H9 (cell line): Measurements from ENCODE around the gene ANKRD11. TPM values are rescaled to one million over a fixed set of nuclear protein-coding genes. Genes with fewer than 3 reads are reported as not detected.

Experiments
- DNase-seq: peaks from one replicate; pipeline ENCODE4 v3.0.0-alpha.2; 2017
- H2AFZ ChIP-seq: one replicate; pipeline ENCODE4 v1.6.1; 2013; ENCODE audit warnings: mild to moderate bottlenecking, low read length, control low read depth, moderate library complexity
- H2AK5ac ChIP-seq: 2 replicates; pipeline ENCODE4 v1.6.1; 2013; ENCODE audit warnings: low read length, control low read depth, mixed read lengths; ENCODE audit not compliant: insufficient read length
- H2BK120ac ChIP-seq: one replicate; pipeline ENCODE4 v1.6.1; 2013; ENCODE audit warnings: low read depth, mild to moderate bottlenecking, low read length, control low read depth, inconsistent platforms; ENCODE audit not compliant: poor library complexity, severe bottlenecking
- H2BK12ac ChIP-seq: 2 replicates; pipeline ENCODE4 v1.6.1; 2013; ENCODE audit warnings: low read length, control low read depth, mixed read lengths, low read depth; ENCODE audit not compliant: insufficient read length
- H2BK15ac ChIP-seq: 2 replicates; pipeline ENCODE4 v1.6.1; 2013; ENCODE audit warnings: low read depth, low read length, control low read depth
- H2BK20ac ChIP-seq: one replicate; pipeline ENCODE4 v1.6.1; 2013; ENCODE audit warnings: low read depth, mild to moderate bottlenecking, low read length, control low read depth, inconsistent platforms; ENCODE audit not compliant: poor library complexity, severe bottlenecking
- H2BK5ac ChIP-seq: 2 replicates; pipeline ENCODE4 v1.6.1; 2013; ENCODE audit warnings: low read length, control low read depth, mixed read lengths; ENCODE audit not compliant: insufficient read length
- H3K14ac ChIP-seq: 2 replicates; pipeline ENCODE4 v1.6.1; 2013; ENCODE audit warnings: low read length, control low read depth; ENCODE audit not compliant: insufficient read depth
- H3K18ac ChIP-seq: 2 replicates; pipeline ENCODE4 v1.6.1; 2013; ENCODE audit warnings: low read depth, mild to moderate bottlenecking, mixed read lengths, low read length, control low read depth; ENCODE audit not compliant: insufficient read length
- H3K23ac ChIP-seq: 2 replicates; pipeline ENCODE4 v1.6.1; 2013; ENCODE audit warnings: low read length, control low read depth, mixed read lengths, low read depth; ENCODE audit not compliant: insufficient read length
- H3K23me2 ChIP-seq: 2 replicates; pipeline ENCODE4 v1.6.1; 2013; ENCODE audit warnings: low read depth, mild to moderate bottlenecking, mixed read lengths, low read length, control low read depth; ENCODE audit not compliant: insufficient read length, poor library complexity, severe bottlenecking
- H3K27ac ChIP-seq: 2 replicates; pipeline ENCODE4 v1.5.1; 2013; ENCODE audit warnings: low read length, control low read depth, mixed read lengths, low read depth; ENCODE audit not compliant: insufficient read length
- H3K27me3 ChIP-seq: 2 replicates; pipeline ENCODE4 v1.6.1; 2013; ENCODE audit warnings: low read length, control low read depth, inconsistent platforms; ENCODE audit not compliant: insufficient read depth
- H3K4ac ChIP-seq: 2 replicates; pipeline ENCODE4 v1.6.1; 2013; ENCODE audit warnings: low read depth, mild to moderate bottlenecking, control low read depth, inconsistent platforms, low read length, moderate library complexity
- H3K4me1 ChIP-seq: 2 replicates; pipeline ENCODE4 v1.6.1; 2013; ENCODE audit warnings: low read length, control low read depth, inconsistent platforms; ENCODE audit not compliant: insufficient read depth
- H3K4me2 ChIP-seq: 2 replicates; pipeline ENCODE4 v1.6.1; 2013; ENCODE audit warnings: low read length, control low read depth, mixed read lengths; ENCODE audit not compliant: insufficient read length, insufficient read depth
- H3K56ac ChIP-seq: 2 replicates; pipeline ENCODE4 v1.6.1; 2013; ENCODE audit warnings: low read depth, mild to moderate bottlenecking, mixed read lengths, low read length, control low read depth; ENCODE audit not compliant: insufficient read length
- H3K79me1 ChIP-seq: 2 replicates; pipeline ENCODE4 v1.6.1; 2013; ENCODE audit warnings: low read depth, mild to moderate bottlenecking, moderate library complexity, low read length, control low read depth, inconsistent platforms; ENCODE audit not compliant: insufficient read depth, poor library complexity, severe bottlenecking
- H3K79me2 ChIP-seq: 2 replicates; pipeline ENCODE4 v1.6.1; 2013; ENCODE audit warnings: low read length, control low read depth, inconsistent platforms; ENCODE audit not compliant: insufficient read depth
- H3K9ac ChIP-seq: 2 replicates; pipeline ENCODE4 v1.6.1; 2013; ENCODE audit warnings: low read length, control low read depth, mixed read lengths; ENCODE audit not compliant: insufficient read length; ENCODE audit errors: extremely low read depth
- H3K9me3 ChIP-seq: one replicate; pipeline ENCODE4 v1.6.1; 2013; ENCODE audit warnings: low read depth, low read length, inconsistent platforms; ENCODE audit not compliant: control insufficient read depth
- H3T11ph ChIP-seq: one replicate; pipeline ENCODE4 v1.6.1; 2013; ENCODE audit warnings: mild to moderate bottlenecking, low read length, control low read depth, inconsistent platforms
- H4K20me1 ChIP-seq: one replicate; pipeline ENCODE4 v1.6.1; 2013; ENCODE audit not compliant: control insufficient read depth, insufficient read length, insufficient read depth
- H4K5ac ChIP-seq: 2 replicates; pipeline ENCODE4 v1.6.1; 2013; ENCODE audit warnings: low read depth, mild to moderate bottlenecking, mixed read lengths, low read length, control low read depth; ENCODE audit not compliant: insufficient read length
- H4K8ac ChIP-seq: replicated peaks from 2 replicates; pipeline ENCODE4 v1.6.1; 2013; ENCODE audit warnings: low read length, control low read depth, mixed read lengths, low read depth; ENCODE audit not compliant: insufficient read length
- H4K91ac ChIP-seq: 2 replicates; pipeline ENCODE4 v1.6.1; 2013; ENCODE audit warnings: low read depth, mild to moderate bottlenecking, moderate library complexity, mixed read lengths, low read length, control low read depth; ENCODE audit not compliant: insufficient read length
- H3K27ac Mint-ChIP-seq, 3 experiments: 2 replicates in 2 of 3; 3 replicates in 1 of 3; pipeline ENCODE4 v1.8.0; 2020 to 2021; ENCODE audit warnings: mixed read lengths in 3 of 3, mild to moderate bottlenecking in 1 of 3, moderate library complexity in 1 of 3
- H3K27me3 Mint-ChIP-seq: 2 replicates; pipeline ENCODE4 v1.8.0; 2021; ENCODE audit warnings: low read depth, mild to moderate bottlenecking, moderate library complexity, mixed read lengths
- H3K36me3 Mint-ChIP-seq, 3 experiments: 2 replicates in 2 of 3; 3 replicates in 1 of 3; pipeline ENCODE4 v1.8.0; 2020 to 2021; ENCODE audit warnings: low read depth in 3 of 3, mixed read lengths in 3 of 3; ENCODE audit not compliant: insufficient read depth in 1 of 3
- H3K4me1 Mint-ChIP-seq, 2 experiments: 2 replicates each; pipeline ENCODE4 v1.8.0; 2020; ENCODE audit warnings: mixed read lengths in 2 of 2
- H3K4me3 Mint-ChIP-seq, 2 experiments: 2 replicates in 1 of 2; 3 replicates in 1 of 2; pipeline ENCODE4 v1.8.0; 2020 to 2021; ENCODE audit warnings: mild to moderate bottlenecking in 2 of 2, mixed read lengths in 2 of 2, moderate library complexity in 1 of 2
- H3K9me3 Mint-ChIP-seq, 2 experiments: 2 replicates in 1 of 2; 3 replicates in 1 of 2; pipeline ENCODE4 v1.8.0; 2020; ENCODE audit warnings: mild to moderate bottlenecking in 2 of 2, mixed read lengths in 2 of 2, moderate library complexity in 1 of 2
- CTCF ChIP-seq: fragments of 200-600 bp; sonication (generic); conservative IDR thresholded peaks from 3 replicates; pipeline ENCODE4 v1.8.0; 2021; ENCODE audit warnings: antibody characterized with exemption, mild to moderate bottlenecking
- WGBS: extraction: QIAGEN DNeasy Blood & Tissue Kit; methylation state at CpG from one replicate; pipeline ENCODE4 v1.1.7; 2013; ENCODE audit warnings: missing lambda C conversion rate, low lambda C conversion rate, mixed read lengths; ENCODE audit not compliant: insufficient read length; ENCODE audit errors: extremely low coverage; 5-methylcytosine and 5-hydroxymethylcytosine counted together
- total RNA-seq: library from RNA; stranded (reverse); gene quantifications from 2 replicates; pipeline ENCODE4 v1.2.1, GENCODE V29; 2021

The ANKRD11 gene
- total RNA-seq, 1 experiment from 2014 or later = 181 TPM

GRCh38 chr16:89282523-89282922, 207.8 kb downstream of the ANKRD11 start:
- Histone ChIP-seq H3K18ac (no peak overlapping the region), H2BK120ac (no peak overlapping the region), H3K4me2 (no peak overlapping the region), H2AK5ac (no peak overlapping the region), H3K56ac (no peak overlapping the region), H3K9me3 (no peaks in the 10 kb centered on the region), H2BK15ac (no peak overlapping the region), H2BK20ac (no peak overlapping the region), H3K23me2 (no peaks in the 10 kb centered on the region), H4K20me1 (no peaks in the 10 kb centered on the region), H3K9ac (no peak overlapping the region), H3K79me1 (peaks cover 3% of the 10 kb centered on the region), H2BK12ac (no peak overlapping the region), H3K14ac (no peak overlapping the region), H3K4me1 (no peaks in the 10 kb centered on the region), H2BK5ac (no peak overlapping the region), H3K23ac (no peak overlapping the region), H3T11ph (no peak overlapping the region), H4K91ac (no peak overlapping the region), H3K4ac (no peak overlapping the region), H4K5ac (no peak overlapping the region), H3K27ac (no peak overlapping the region), H2AFZ (no peak overlapping the region), H3K27me3 (no peaks in the 10 kb centered on the region), H3K79me2 (no peaks in the 10 kb centered on the region; the same call in 1 of the 2 replicates), H4K8ac (no peak overlapping the region)
- no CpG with 5 or more reads among the region's 18 CpGs for WGBS
- no peak overlapping the region for H3K4me3 Mint-ChIP-seq
- TF ChIP-seq CTCF = no peak
- no peaks in the 10 kb centered on the region for H3K27me3 Mint-ChIP-seq
- H3K4me1 Mint-ChIP-seq = no peaks in the 10 kb centered on the region
- H3K9me3 Mint-ChIP-seq = no peaks in the 10 kb centered on the region
- no peak for DNase-seq
- no peak overlapping the region for H3K27ac Mint-ChIP-seq
- peaks cover 11 to 25% (median 23%) of the 10 kb centered on the region in 3 experiments; a peak in 6 of 7 replicates for H3K36me3 Mint-ChIP-seq
